Measurements from ENCODE around the gene BMPR1B. TPM values are rescaled to one million over a fixed set of nuclear protein-coding genes. Genes with fewer than 3 reads are reported as not detected.

The BMPR1B gene
- total and polyA plus RNA-seq, 2 donors from 2014 or later: 4.1 to 5.5 TPM

DNA sequence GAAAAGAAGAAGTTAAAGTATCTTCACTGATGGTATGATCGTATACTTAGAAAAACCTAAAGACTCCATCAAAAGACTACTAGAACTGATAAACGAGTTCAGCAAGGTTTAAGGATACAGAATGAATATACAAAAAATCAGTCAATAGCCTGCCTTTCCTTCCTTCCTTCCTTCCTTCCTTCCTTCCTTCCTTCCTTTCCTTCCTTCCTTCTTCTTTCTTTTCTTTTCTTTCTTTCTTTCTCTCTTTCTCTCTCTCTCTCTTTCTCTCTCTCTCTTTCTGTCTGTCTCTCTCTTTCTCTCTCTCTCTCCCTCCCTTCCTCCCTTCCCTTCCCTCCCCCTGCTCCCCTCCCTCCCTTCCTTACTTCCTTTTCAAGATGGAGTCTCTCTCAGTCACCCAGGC is 362.7 kb downstream of the BMPR1B start:
- intact Hi-C loops (cut with DNase I): no loop called here
- no peak for DNase-seq
- Histone ChIP-seq H3K4me1 (ENCODE audit: control insufficient read depth in 2 of 3, insufficient read depth in 2 of 3, low read depth in 1 of 3, low read length in 3 of 3) (peaks cover 0 to 2% (median 0%) of the 10 kb centered on the region in 3 donors), H3K36me3 (ENCODE audit: control insufficient read depth in 2 of 3, insufficient read depth in 3 of 3, low read length in 3 of 3) (peaks cover 0 to 2% (median 0%) of the 10 kb centered on the region in 3 donors), H3K9me3 (ENCODE audit: control insufficient read depth in 2 of 3, insufficient read depth in 1 of 3, low read length in 3 of 3) (peaks cover 0 to 1% (median 0%) of the 10 kb centered on the region in 3 donors), H3K27ac (ENCODE audit: low read depth in 2 of 2, low read length in 2 of 2) (no peak overlapping the region), H3K4me3 (ENCODE audit: low read length in 3 of 3) (no peak overlapping the region), H3K9ac (ENCODE audit: low read length in 3 of 3) (no peak overlapping the region), H3K27me3 (ENCODE audit: control insufficient read depth, insufficient read depth, low read length) (no peaks in the 10 kb centered on the region)
- no peak for FAIRE-seq
- TF ChIP-seq, protein P1, sequence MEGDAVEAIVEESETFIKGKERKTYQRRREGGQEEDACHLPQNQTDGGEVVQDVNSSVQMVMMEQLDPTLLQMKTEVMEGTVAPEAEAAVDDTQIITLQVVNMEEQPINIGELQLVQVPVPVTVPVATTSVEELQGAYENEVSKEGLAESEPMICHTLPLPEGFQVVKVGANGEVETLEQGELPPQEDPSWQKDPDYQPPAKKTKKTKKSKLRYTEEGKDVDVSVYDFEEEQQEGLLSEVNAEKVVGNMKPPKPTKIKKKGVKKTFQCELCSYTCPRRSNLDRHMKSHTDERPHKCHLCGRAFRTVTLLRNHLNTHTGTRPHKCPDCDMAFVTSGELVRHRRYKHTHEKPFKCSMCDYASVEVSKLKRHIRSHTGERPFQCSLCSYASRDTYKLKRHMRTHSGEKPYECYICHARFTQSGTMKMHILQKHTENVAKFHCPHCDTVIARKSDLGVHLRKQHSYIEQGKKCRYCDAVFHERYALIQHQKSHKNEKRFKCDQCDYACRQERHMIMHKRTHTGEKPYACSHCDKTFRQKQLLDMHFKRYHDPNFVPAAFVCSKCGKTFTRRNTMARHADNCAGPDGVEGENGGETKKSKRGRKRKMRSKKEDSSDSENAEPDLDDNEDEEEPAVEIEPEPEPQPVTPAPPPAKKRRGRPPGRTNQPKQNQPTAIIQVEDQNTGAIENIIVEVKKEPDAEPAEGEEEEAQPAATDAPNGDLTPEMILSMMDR (IDR thresholded peaks at IDR 0.05; ENCODE audit: borderline replicate concordance, extremely low read depth, insufficient read depth): no peak

- Histone ChIP-seq H3K27me3 (ENCODE audit: control insufficient read depth, insufficient read depth, low read length) (no peaks in the 10 kb centered on the region), H3K36me3 (ENCODE audit: control insufficient read depth in 2 of 3, insufficient read depth in 3 of 3, low read length in 3 of 3) (peaks cover 0 to 2% (median 0%) of the 10 kb centered on the region in 3 donors), H3K9ac (ENCODE audit: low read length in 3 of 3) (no peak overlapping the region), H3K27ac (ENCODE audit: low read depth in 2 of 2, low read length in 2 of 2) (no peak overlapping the region), H3K4me3 (ENCODE audit: low read length in 3 of 3) (no peak overlapping the region), H3K9me3 (ENCODE audit: control insufficient read depth in 2 of 3, insufficient read depth in 1 of 3, low read length in 3 of 3) (peaks cover 0 to 1% (median 0%) of the 10 kb centered on the region in 3 donors), H3K4me1 (ENCODE audit: control insufficient read depth in 2 of 3, insufficient read depth in 2 of 3, low read depth in 1 of 3, low read length in 3 of 3) (peaks cover 0 to 2% (median 0%) of the 10 kb centered on the region in 3 donors)
- FAIRE-seq: no peak
- DNase-seq: no peak
- TF ChIP-seq, protein P1 (IDR thresholded peaks at IDR 0.05; ENCODE audit: borderline replicate concordance, extremely low read depth, insufficient read depth): no peak
- intact Hi-C loops (cut with DNase I): no loop called here
Measured at GRCh38 chr4:95122001-95122400, 364.2 kb downstream of the BMPR1B start.

GRCh38 chr4:95124906-95125504 is 367.2 kb downstream of the BMPR1B start:
- Histone ChIP-seq H3K4me3 (ENCODE audit: low read length in 3 of 3) (no peak overlapping the region), H3K27me3 (ENCODE audit: control insufficient read depth, insufficient read depth, low read length) (no peaks in the 10 kb centered on the region), H3K27ac (ENCODE audit: low read depth in 2 of 2, low read length in 2 of 2) (no peak overlapping the region), H3K4me1 (ENCODE audit: control insufficient read depth in 2 of 3, insufficient read depth in 2 of 3, low read depth in 1 of 3, low read length in 3 of 3) (no peaks in the 10 kb centered on the region), H3K36me3 (ENCODE audit: control insufficient read depth in 2 of 3, insufficient read depth in 3 of 3, low read length in 3 of 3) (peaks cover 0 to 2% (median 0%) of the 10 kb centered on the region in 3 donors), H3K9me3 (ENCODE audit: control insufficient read depth in 2 of 3, insufficient read depth in 1 of 3, low read length in 3 of 3) (peaks cover 0 to 1% (median 0%) of the 10 kb centered on the region in 3 donors), H3K9ac (ENCODE audit: low read length in 3 of 3) (no peak overlapping the region)
- intact Hi-C loops (cut with DNase I): no loop called here
- FAIRE-seq (no peak), DNase-seq (peak in 4 of 5 donors; percentile 35 to 88 (median 62))
- TF ChIP-seq, protein P1 (IDR thresholded peaks at IDR 0.05; ENCODE audit: borderline replicate concordance, extremely low read depth, insufficient read depth): peak; percentile 31

Data from kidney (tissue), 14 donors.